ENCODE data around the gene MAGEA1.
"Not testable (repeated sequence)": the region's sequence is repeated elsewhere in the genome, so short reads cannot be mapped to it uniquely, and the experiment has no call there.

GRCh38 chrX:153132924-153133323, 46.2 kb upstream of the MAGEA1 start:
- TF ChIP-seq MYC (IDR thresholded peaks at IDR 0.05; ENCODE audit: low read depth, low read length); CTCF (IDR thresholded peaks at IDR 0.05; ENCODE audit: extremely low read depth in 1 of 2, insufficient read depth in 1 of 2, low read depth in 1 of 2, low read length in 2 of 2); GATA2 (IDR thresholded peaks at IDR 0.05; ENCODE audit: insufficient read depth, insufficient read length, low read depth, low read length); POLR2AphosphoS5 (IDR thresholded peaks at IDR 0.05; ENCODE audit: insufficient read depth, low read depth, low read length); MAX (IDR thresholded peaks at IDR 0.05; ENCODE audit: insufficient read depth, insufficient read length); POLR2A (IDR thresholded peaks at IDR 0.05; ENCODE audit: low read depth, low read length); EZH2 (IDR thresholded peaks at IDR 0.05; ENCODE audit: borderline replicate concordance, low read depth, low read length, severe bottlenecking); JUN (IDR thresholded peaks at IDR 0.05; ENCODE audit: borderline replicate concordance, insufficient read depth, insufficient read length, low read depth); FOS (IDR thresholded peaks at IDR 0.05; ENCODE audit: borderline replicate concordance, insufficient read depth, low read length): not testable (repeated sequence)

All from endothelial cell of umbilical vein (primary cell).